ENCODE measurements around the gene TRIM73.
"Not testable (repeated sequence)": the region's sequence is repeated elsewhere in the genome, so short reads cannot be mapped to it uniquely, and the experiment has no call there.

TRIM73 gene

GRCh38 chr7:75395329-75395728 is at the start of gene TRIM73:
TSS of gene TRIM73 (plus strand) at chr7:75395629. CDS start at chr7:75398934, 3,305 bp downstream.
- not testable (repeated sequence) for H3K79me2 ChIP-seq (ENCODE audit: insufficient read depth, low read length); H3K9me3 ChIP-seq (ENCODE audit: insufficient read depth, low read length, severe bottlenecking); H3K9ac ChIP-seq (ENCODE audit: low read depth, low read length); H3K4me2 ChIP-seq (ENCODE audit: insufficient read depth, low read length); H3K27me3 ChIP-seq (ENCODE audit: insufficient read depth, low read length, poor library complexity); H2AFZ ChIP-seq (ENCODE audit: low read depth, low read length); ATAC-seq (ENCODE audit: insufficient read depth, low read depth); H4K20me1 ChIP-seq (ENCODE audit: insufficient read depth, low read length); H3K4me3 ChIP-seq (ENCODE audit: low read depth in 1 of 2, low read length in 2 of 2); H3K4me1 ChIP-seq (ENCODE audit: insufficient read depth, low read length); H3K27ac ChIP-seq (ENCODE audit: low read length); DNase-seq; H3K36me3 ChIP-seq (ENCODE audit: insufficient read depth, low read length)

DNA sequence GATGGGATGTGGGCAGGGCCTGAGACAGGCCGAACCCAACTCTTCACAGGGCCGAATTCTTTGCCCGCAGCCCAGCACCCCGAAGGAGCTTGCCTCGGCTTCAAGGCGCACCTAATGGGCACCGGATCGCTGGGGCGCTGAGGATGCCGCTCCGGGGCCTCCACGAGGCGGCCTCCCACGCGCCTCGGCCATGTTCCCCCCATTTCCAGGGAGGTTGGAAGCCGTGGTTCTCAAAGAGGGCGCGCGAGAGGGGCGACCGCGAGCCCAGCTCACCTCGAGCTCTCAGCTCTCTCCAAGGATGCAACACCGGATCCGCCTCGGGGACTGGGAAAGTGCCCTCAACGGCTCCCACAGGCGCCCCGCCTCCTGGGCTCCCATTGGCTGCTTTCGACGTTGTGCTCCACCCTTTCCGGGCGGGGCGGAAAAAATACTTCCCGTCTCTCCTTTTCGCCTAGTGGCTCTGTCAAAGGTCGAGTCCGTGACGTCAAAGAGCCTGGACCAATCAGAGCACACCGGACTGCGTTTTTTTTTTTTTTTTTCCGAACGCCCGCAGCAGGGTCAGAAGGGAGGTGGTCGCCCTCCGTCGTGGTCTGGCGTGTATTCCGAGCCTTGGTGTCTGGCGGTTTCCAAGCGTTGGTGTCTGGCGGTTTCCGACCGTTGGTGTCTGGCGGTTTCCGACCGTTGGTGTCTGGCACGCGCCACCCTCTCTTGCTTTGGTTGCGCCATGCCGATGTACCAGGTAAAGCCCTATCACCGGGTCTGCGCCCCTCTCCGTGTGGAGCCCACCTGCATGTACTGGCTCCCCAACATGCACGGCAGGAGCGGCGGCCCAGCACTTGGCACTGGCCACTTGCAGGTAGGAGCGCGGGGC is 36.5 kb upstream of the TRIM73 start:
- H3K9me3 ChIP-seq (ENCODE audit: insufficient read depth, low read length, severe bottlenecking); H3K4me3 ChIP-seq (ENCODE audit: low read depth in 1 of 2, low read length in 2 of 2); H3K4me2 ChIP-seq (ENCODE audit: insufficient read depth, low read length); H3K79me2 ChIP-seq (ENCODE audit: insufficient read depth, low read length); H3K9ac ChIP-seq (ENCODE audit: low read depth, low read length); H4K20me1 ChIP-seq (ENCODE audit: insufficient read depth, low read length); H3K27me3 ChIP-seq (ENCODE audit: insufficient read depth, low read length, poor library complexity); H2AFZ ChIP-seq (ENCODE audit: low read depth, low read length); H3K36me3 ChIP-seq (ENCODE audit: insufficient read depth, low read length); H3K4me1 ChIP-seq (ENCODE audit: insufficient read depth, low read length); H3K27ac ChIP-seq (ENCODE audit: low read length): not testable (repeated sequence)
- DNase-seq (peak; percentile 71), ATAC-seq (ENCODE audit: insufficient read depth, low read depth) (peak; percentile 83)

DNA sequence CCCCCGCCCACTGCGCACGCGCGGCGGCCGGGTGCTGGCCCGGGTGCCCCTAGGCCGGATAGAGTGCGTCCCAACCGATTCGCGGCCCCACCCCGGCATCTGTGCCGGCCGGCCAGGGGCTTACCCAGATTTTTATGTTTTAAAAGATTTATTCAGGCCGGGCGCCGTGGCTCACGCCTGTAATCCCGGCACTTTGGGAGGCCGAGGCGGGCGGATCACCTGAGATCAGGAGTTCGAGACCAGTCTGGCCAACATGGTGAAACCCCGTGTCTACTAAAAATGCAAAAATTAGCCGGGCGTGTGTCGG is 35.9 kb upstream of the TRIM73 start:
- not testable (repeated sequence) for H4K20me1 ChIP-seq (ENCODE audit: insufficient read depth, low read length); H3K4me3 ChIP-seq (ENCODE audit: low read depth in 1 of 2, low read length in 2 of 2); H3K27me3 ChIP-seq (ENCODE audit: insufficient read depth, low read length, poor library complexity); ATAC-seq (ENCODE audit: insufficient read depth, low read depth); H3K36me3 ChIP-seq (ENCODE audit: insufficient read depth, low read length); H3K4me1 ChIP-seq (ENCODE audit: insufficient read depth, low read length); H3K4me2 ChIP-seq (ENCODE audit: insufficient read depth, low read length); H3K9ac ChIP-seq (ENCODE audit: low read depth, low read length); DNase-seq; H3K79me2 ChIP-seq (ENCODE audit: insufficient read depth, low read length); H3K9me3 ChIP-seq (ENCODE audit: insufficient read depth, low read length, severe bottlenecking); H2AFZ ChIP-seq (ENCODE audit: low read depth, low read length); H3K27ac ChIP-seq (ENCODE audit: low read length)

DNA sequence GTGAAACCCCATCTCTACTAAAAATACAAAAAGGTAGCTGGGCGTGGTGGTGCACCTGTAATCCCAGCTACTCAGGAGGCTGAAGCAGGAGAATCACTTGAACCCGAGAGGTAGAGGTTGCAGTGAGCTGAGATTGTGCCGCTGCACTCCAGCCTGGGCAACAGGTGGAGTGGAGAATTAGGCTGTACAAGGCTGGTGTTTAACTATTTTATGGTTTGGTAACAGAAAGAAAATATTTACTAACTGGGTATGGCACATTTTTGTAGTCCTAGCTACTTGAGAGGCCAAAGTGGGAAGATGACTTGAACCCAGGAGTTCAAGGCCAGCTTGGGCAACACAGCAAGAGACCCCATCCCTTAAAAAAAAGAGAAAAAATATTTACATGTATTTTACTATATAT is 31.4 kb upstream of the TRIM73 start:
- not testable (repeated sequence) for ATAC-seq (ENCODE audit: insufficient read depth, low read depth); H3K9me3 ChIP-seq (ENCODE audit: insufficient read depth, low read length, severe bottlenecking); H3K27ac ChIP-seq (ENCODE audit: low read length); H3K36me3 ChIP-seq (ENCODE audit: insufficient read depth, low read length); H2AFZ ChIP-seq (ENCODE audit: low read depth, low read length); H3K4me1 ChIP-seq (ENCODE audit: insufficient read depth, low read length); H3K27me3 ChIP-seq (ENCODE audit: insufficient read depth, low read length, poor library complexity); H3K4me3 ChIP-seq (ENCODE audit: low read depth in 1 of 2, low read length in 2 of 2); H3K9ac ChIP-seq (ENCODE audit: low read depth, low read length); H4K20me1 ChIP-seq (ENCODE audit: insufficient read depth, low read length); H3K4me2 ChIP-seq (ENCODE audit: insufficient read depth, low read length); DNase-seq; H3K79me2 ChIP-seq (ENCODE audit: insufficient read depth, low read length)

DNA sequence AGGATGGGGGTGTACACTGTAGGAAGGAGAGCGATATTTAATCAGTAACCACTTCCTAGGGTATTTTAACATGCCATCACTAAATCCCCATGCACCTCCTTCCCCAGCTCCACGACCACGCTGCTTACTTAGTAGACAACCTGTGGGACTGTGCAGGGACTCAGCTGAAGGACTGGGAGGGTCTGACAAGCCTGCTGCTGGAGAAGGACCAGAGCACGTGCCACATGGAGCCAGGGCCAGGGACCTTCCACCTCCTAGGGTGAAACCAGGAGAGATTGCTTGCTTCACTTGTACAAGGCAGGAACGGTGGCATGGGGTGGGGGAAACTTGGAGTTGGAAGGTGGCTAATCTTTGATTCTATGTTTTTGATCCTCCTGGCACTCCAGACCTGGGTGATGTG is 28.8 kb upstream of the TRIM73 start:
- H3K4me3 ChIP-seq (ENCODE audit: low read depth in 1 of 2, low read length in 2 of 2); H3K9me3 ChIP-seq (ENCODE audit: insufficient read depth, low read length, severe bottlenecking): not testable (repeated sequence)

DNA sequence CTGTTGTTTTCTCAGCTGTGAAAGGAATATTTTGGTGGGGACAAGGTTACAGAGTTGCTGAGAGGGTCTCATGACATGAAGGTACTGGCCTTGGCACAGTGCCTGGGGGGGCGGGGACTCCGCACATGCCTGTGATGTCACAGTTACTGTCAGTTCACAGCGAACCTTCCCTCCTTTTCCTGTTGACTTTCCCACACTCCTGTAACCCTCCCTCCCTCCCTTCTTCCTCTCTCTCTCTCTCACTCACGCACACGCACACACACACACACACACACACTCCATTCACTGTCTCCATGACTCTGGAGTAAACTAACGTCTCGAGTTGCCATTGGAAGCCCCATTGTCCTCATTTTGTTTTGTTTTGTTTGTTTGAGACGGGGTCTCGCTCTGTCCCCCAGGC is 28.1 kb upstream of the TRIM73 start:
- H3K27ac ChIP-seq (ENCODE audit: low read length); H3K27me3 ChIP-seq (ENCODE audit: insufficient read depth, low read length, poor library complexity); H3K9me3 ChIP-seq (ENCODE audit: insufficient read depth, low read length, severe bottlenecking); DNase-seq; H3K4me2 ChIP-seq (ENCODE audit: insufficient read depth, low read length); H3K9ac ChIP-seq (ENCODE audit: low read depth, low read length); H3K4me3 ChIP-seq (ENCODE audit: low read depth in 1 of 2, low read length in 2 of 2); H3K79me2 ChIP-seq (ENCODE audit: insufficient read depth, low read length); H3K4me1 ChIP-seq (ENCODE audit: insufficient read depth, low read length); H4K20me1 ChIP-seq (ENCODE audit: insufficient read depth, low read length); H3K36me3 ChIP-seq (ENCODE audit: insufficient read depth, low read length); H2AFZ ChIP-seq (ENCODE audit: low read depth, low read length): not testable (repeated sequence)
- peak; percentile 42; the same call in 2 of the 3 replicates for ATAC-seq (ENCODE audit: insufficient read depth, low read depth)

More for the DNA sequence above, 28.8 kb upstream of the TRIM73 start:
- H3K79me2 ChIP-seq (ENCODE audit: insufficient read depth, low read length); H3K36me3 ChIP-seq (ENCODE audit: insufficient read depth, low read length); DNase-seq; H3K9ac ChIP-seq (ENCODE audit: low read depth, low read length); H4K20me1 ChIP-seq (ENCODE audit: insufficient read depth, low read length); H3K27ac ChIP-seq (ENCODE audit: low read length); H2AFZ ChIP-seq (ENCODE audit: low read depth, low read length); H3K4me2 ChIP-seq (ENCODE audit: insufficient read depth, low read length); H3K27me3 ChIP-seq (ENCODE audit: insufficient read depth, low read length, poor library complexity); H3K4me1 ChIP-seq (ENCODE audit: insufficient read depth, low read length): not testable (repeated sequence)
- ATAC-seq (ENCODE audit: insufficient read depth, low read depth), result peak; percentile 14; the same call in 1 of the 3 replicates

- not testable (repeated sequence) for H2AFZ ChIP-seq (ENCODE audit: low read depth, low read length); H3K4me3 ChIP-seq (ENCODE audit: low read depth in 1 of 2, low read length in 2 of 2); H3K79me2 ChIP-seq (ENCODE audit: insufficient read depth, low read length); H3K4me1 ChIP-seq (ENCODE audit: insufficient read depth, low read length); H3K9ac ChIP-seq (ENCODE audit: low read depth, low read length); H3K9me3 ChIP-seq (ENCODE audit: insufficient read depth, low read length, severe bottlenecking); H3K27ac ChIP-seq (ENCODE audit: low read length); DNase-seq; H3K27me3 ChIP-seq (ENCODE audit: insufficient read depth, low read length, poor library complexity); H3K36me3 ChIP-seq (ENCODE audit: insufficient read depth, low read length); H4K20me1 ChIP-seq (ENCODE audit: insufficient read depth, low read length); H3K4me2 ChIP-seq (ENCODE audit: insufficient read depth, low read length)
- ATAC-seq (ENCODE audit: insufficient read depth, low read depth), result peak; percentile 39; the same call in 2 of the 3 replicates
These were observed 21.3 kb upstream of the TRIM73 start for GRCh38 chr7:75374144-75374518.

- peak; percentile 29 for ATAC-seq (ENCODE audit: insufficient read depth, low read depth)
- H4K20me1 ChIP-seq (ENCODE audit: insufficient read depth, low read length); H3K4me3 ChIP-seq (ENCODE audit: low read depth in 1 of 2, low read length in 2 of 2); H3K36me3 ChIP-seq (ENCODE audit: insufficient read depth, low read length); H3K79me2 ChIP-seq (ENCODE audit: insufficient read depth, low read length); H3K27me3 ChIP-seq (ENCODE audit: insufficient read depth, low read length, poor library complexity); H3K4me1 ChIP-seq (ENCODE audit: insufficient read depth, low read length); H3K9me3 ChIP-seq (ENCODE audit: insufficient read depth, low read length, severe bottlenecking); H3K9ac ChIP-seq (ENCODE audit: low read depth, low read length); H3K27ac ChIP-seq (ENCODE audit: low read length); DNase-seq; H2AFZ ChIP-seq (ENCODE audit: low read depth, low read length); H3K4me2 ChIP-seq (ENCODE audit: insufficient read depth, low read length): not testable (repeated sequence)
These were observed 20.7 kb upstream of the TRIM73 start for GRCh38 chr7:75374519-75375317.

All from DND-41 (cell line).